ENCODE measurements around the gene CAMP. TPM values are rescaled to one million over a fixed set of nuclear protein-coding genes. Genes with fewer than 3 reads are reported as not detected.

CAMP gene
- total RNA-seq (not detected in 2 replicates), polyA plus RNA-seq (0.36 TPM in 1 of 2 replicates, not detected in the other)

- Histone ChIP-seq H3K79me2 (no peaks in the 10 kb centered on the region), H4K20me1 (ENCODE audit: insufficient read depth, poor library complexity, severe bottlenecking) (no peaks in the 10 kb centered on the region), H3K4me3 (no peak within 1 kb of the TSS), H3K4me1 (ENCODE audit: insufficient read depth) (no peaks in the 10 kb centered on the region), H2AFZ (no peak within 1 kb of the TSS), H3K36me3 (replicated peaks; ENCODE audit: insufficient read depth, low read depth) (no peaks in the 10 kb centered on the region), H3K9me3 (ENCODE audit: low read depth) (no peaks in the 10 kb centered on the region), H3K27me3 (no peaks in the 10 kb centered on the region), H3K27ac (no peak within 1 kb of the TSS), H3K9me2 (replicated peaks; ENCODE audit: insufficient read depth) (no peaks in the 10 kb centered on the region), H3K4me2 (no peak within 1 kb of the TSS)
- TF ChIP-seq CTCF (IDR thresholded peaks at IDR 0.05; ENCODE audit: poor library complexity) (no peak), EZH2 (IDR thresholded peaks at IDR 0.05; ENCODE audit: borderline replicate concordance) (no peak)
- DNase-seq (ENCODE audit: low spot score), result peak; percentile 70
- WGBS (ENCODE audit: low lambda C conversion rate, missing lambda C conversion rate), result 86% methylated on average over 11 of the region's 11 CpGs
Measured at GRCh38 chr3:48222616-48223513, at the start of gene CAMP. CAMP (plus strand) TSS chr3:48223495; CDS start chr3:48223512, 17 bp downstream.

GRCh38 chr3:48178072-48178471 is 45.2 kb upstream of the CAMP start:
- Histone ChIP-seq H3K79me2 (peaks cover 20% of the 10 kb centered on the region), H3K9me3 (ENCODE audit: low read depth) (no peaks in the 10 kb centered on the region)

GRCh38 chr3:48180021-48180420 is 43.3 kb upstream of the CAMP start:
- no peak for TF ChIP-seq EZH2phosphoT487 (IDR thresholded peaks at IDR 0.05; ENCODE audit: low read depth, severe bottlenecking, unreplicated experiment)
- TF ChIP-seq EZH2 (IDR thresholded peaks at IDR 0.05; ENCODE audit: borderline replicate concordance), result no peak
- TF ChIP-seq CTCF (IDR thresholded peaks at IDR 0.05; ENCODE audit: poor library complexity), result no peak
- WGBS (ENCODE audit: low lambda C conversion rate, missing lambda C conversion rate), result over 99% methylated on average over 5 of the region's 5 CpGs
- H3K4me3 ChIP-seq, result no peak overlapping the region
- no peaks in the 10 kb centered on the region for H3K9me2 ChIP-seq (replicated peaks; ENCODE audit: insufficient read depth)
- no peaks in the 10 kb centered on the region for H3K27me3 ChIP-seq
- no peaks in the 10 kb centered on the region for H3K36me3 ChIP-seq (replicated peaks; ENCODE audit: insufficient read depth, low read depth)
- peaks cover 30% of the 10 kb centered on the region for H3K79me2 ChIP-seq
- H4K20me1 ChIP-seq (ENCODE audit: insufficient read depth, poor library complexity, severe bottlenecking), result no peaks in the 10 kb centered on the region
- H2AFZ ChIP-seq, result no peak overlapping the region
- H3K27ac ChIP-seq, result no peak overlapping the region
- H3K4me2 ChIP-seq, result no peak overlapping the region
- no peak for DNase-seq (ENCODE audit: low spot score)
- H3K9me3 ChIP-seq (ENCODE audit: low read depth), result no peaks in the 10 kb centered on the region
- no peaks in the 10 kb centered on the region for H3K4me1 ChIP-seq (ENCODE audit: insufficient read depth)

More at GRCh38 chr3:48178072-48178471, 45.2 kb upstream of the CAMP start:
- Histone ChIP-seq H3K27ac (no peak overlapping the region), H3K9me2 (replicated peaks; ENCODE audit: insufficient read depth) (no peaks in the 10 kb centered on the region), H3K4me2 (no peak overlapping the region), H3K4me3 (no peak overlapping the region), H3K27me3 (no peaks in the 10 kb centered on the region), H3K36me3 (replicated peaks; ENCODE audit: insufficient read depth, low read depth) (no peaks in the 10 kb centered on the region), H3K4me1 (ENCODE audit: insufficient read depth) (no peaks in the 10 kb centered on the region), H2AFZ (no peak overlapping the region), H4K20me1 (ENCODE audit: insufficient read depth, poor library complexity, severe bottlenecking) (no peaks in the 10 kb centered on the region)
- no peak for DNase-seq (ENCODE audit: low spot score)
- WGBS (ENCODE audit: low lambda C conversion rate, missing lambda C conversion rate), result 96% methylated on average over 2 of the region's 2 CpGs
- TF ChIP-seq EZH2phosphoT487 (IDR thresholded peaks at IDR 0.05; ENCODE audit: low read depth, severe bottlenecking, unreplicated experiment), result no peak
- TF ChIP-seq CTCF (IDR thresholded peaks at IDR 0.05; ENCODE audit: poor library complexity), result no peak
- no peak for TF ChIP-seq EZH2 (IDR thresholded peaks at IDR 0.05; ENCODE audit: borderline replicate concordance)
